NCI-H2081 (cell line): ENCODE results near the gene FAM124A.
A peak's percentile ranks its signal among the peaks of the same experiment; 100 is the strongest.

Experiments
- DNase-seq, 2 experiments: peaks; one replicate each; lab custom pipeline; 2025; lab: John Stamatoyannopoulos, UW

The FAM124A gene

GRCh38 chr13:51222037-51222685 is at the start of gene FAM124A:
Gene FAM124A, plus strand, starts transcription at chr13:51222398. Its CDS starts 104 bp downstream, at chr13:51222502.
- DNase-seq, result peak; percentile 47 to 51

GRCh38 chr13:51175021-51175420 is 47.2 kb upstream of the FAM124A start:
- no peak for DNase-seq

- no peak for DNase-seq
These were observed 46.6 kb upstream of the FAM124A start for GRCh38 chr13:51175639-51176038.

GRCh38 chr13:51177188-51177587 is 45.0 kb upstream of the FAM124A start:
- no peak for DNase-seq

GRCh38 chr13:51178456-51179074 is 43.6 kb upstream of the FAM124A start:
- DNase-seq, result no peak

GRCh38 chr13:51179432-51179971 is 42.7 kb upstream of the FAM124A start:
- no peak for DNase-seq

GRCh38 chr13:51180853-51181511 is 41.2 kb upstream of the FAM124A start:
- DNase-seq, result no peak

GRCh38 chr13:51181786-51182383 is 40.3 kb upstream of the FAM124A start:
- DNase-seq, result no peak

- DNase-seq, result no peak
These were observed 30.5 kb upstream of the FAM124A start for GRCh38 chr13:51191743-51192142.

- no peak for DNase-seq
These were observed 29.9 kb upstream of the FAM124A start for GRCh38 chr13:51192348-51192747.

- DNase-seq, result no peak
These were observed 28.8 kb upstream of the FAM124A start for GRCh38 chr13:51193387-51193786.

GRCh38 chr13:51194942-51195341 is 27.3 kb upstream of the FAM124A start:
- DNase-seq, result no peak

- no peak for DNase-seq
These were observed 20.3 kb upstream of the FAM124A start for GRCh38 chr13:51201886-51202285.

- DNase-seq, result no peak
These were observed 19.6 kb upstream of the FAM124A start for GRCh38 chr13:51202477-51203046.

GRCh38 chr13:51206584-51206983 is 15.6 kb upstream of the FAM124A start:
- DNase-seq, result no peak

GRCh38 chr13:51207881-51208280 is 14.3 kb upstream of the FAM124A start:
- no peak for DNase-seq

- no peak for DNase-seq
These were observed 13.5 kb upstream of the FAM124A start for GRCh38 chr13:51208716-51209115.

- DNase-seq, result no peak
These were observed 10.3 kb upstream of the FAM124A start for GRCh38 chr13:51211910-51212309.

- no peak for DNase-seq
These were observed 9.4 kb upstream of the FAM124A start for GRCh38 chr13:51212758-51213157.

- no peak for DNase-seq
These were observed 8.9 kb upstream of the FAM124A start for GRCh38 chr13:51213173-51213728.

GRCh38 chr13:51218626-51219025 is 3.6 kb upstream of the FAM124A start:
- DNase-seq, result no peak

GRCh38 chr13:51220706-51221105 is 1.5 kb upstream of the FAM124A start:
- DNase-seq, result no peak
